DOHH2 (cell line): ENCODE measurements around the gene CENPP.

Experiments
- EZH2phosphoT487 ChIP-seq: fragments of 200-600 bp; sonication (generic); IDR thresholded peaks from 2 replicates; pipeline ENCODE4 v1.6.1; 2017; ENCODE audit warnings: borderline replicate concordance, mild to moderate bottlenecking, antibody characterized with exemption, low read length, moderate library complexity, mixed read lengths
- TF ChIP-seq, protein P1 (sequence below): fragments of 200-600 bp; sonication (generic); IDR thresholded peaks from one replicate; pipeline ENCODE4 v1.5.1; 2014; ENCODE audit warnings: antibody characterized with exemption, mild to moderate bottlenecking, low read depth, low read length; ENCODE audit not compliant: poor library complexity, severe bottlenecking

- TF ChIP-seq, protein P1, sequence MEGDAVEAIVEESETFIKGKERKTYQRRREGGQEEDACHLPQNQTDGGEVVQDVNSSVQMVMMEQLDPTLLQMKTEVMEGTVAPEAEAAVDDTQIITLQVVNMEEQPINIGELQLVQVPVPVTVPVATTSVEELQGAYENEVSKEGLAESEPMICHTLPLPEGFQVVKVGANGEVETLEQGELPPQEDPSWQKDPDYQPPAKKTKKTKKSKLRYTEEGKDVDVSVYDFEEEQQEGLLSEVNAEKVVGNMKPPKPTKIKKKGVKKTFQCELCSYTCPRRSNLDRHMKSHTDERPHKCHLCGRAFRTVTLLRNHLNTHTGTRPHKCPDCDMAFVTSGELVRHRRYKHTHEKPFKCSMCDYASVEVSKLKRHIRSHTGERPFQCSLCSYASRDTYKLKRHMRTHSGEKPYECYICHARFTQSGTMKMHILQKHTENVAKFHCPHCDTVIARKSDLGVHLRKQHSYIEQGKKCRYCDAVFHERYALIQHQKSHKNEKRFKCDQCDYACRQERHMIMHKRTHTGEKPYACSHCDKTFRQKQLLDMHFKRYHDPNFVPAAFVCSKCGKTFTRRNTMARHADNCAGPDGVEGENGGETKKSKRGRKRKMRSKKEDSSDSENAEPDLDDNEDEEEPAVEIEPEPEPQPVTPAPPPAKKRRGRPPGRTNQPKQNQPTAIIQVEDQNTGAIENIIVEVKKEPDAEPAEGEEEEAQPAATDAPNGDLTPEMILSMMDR, result no peak
- no peak for TF ChIP-seq EZH2phosphoT487
Observed at GRCh38 chr9:92439921-92440750, 114.4 kb downstream of the CENPP start.
